NCI-H2227 (cell line): Measurements from ENCODE around the gene TMEM72.

Experiments
- DNase-seq: peaks from one replicate; lab custom pipeline; 2025; ENCODE audit not compliant: unreplicated experiment; lab: John Stamatoyannopoulos, UW

The TMEM72 gene

DNA sequence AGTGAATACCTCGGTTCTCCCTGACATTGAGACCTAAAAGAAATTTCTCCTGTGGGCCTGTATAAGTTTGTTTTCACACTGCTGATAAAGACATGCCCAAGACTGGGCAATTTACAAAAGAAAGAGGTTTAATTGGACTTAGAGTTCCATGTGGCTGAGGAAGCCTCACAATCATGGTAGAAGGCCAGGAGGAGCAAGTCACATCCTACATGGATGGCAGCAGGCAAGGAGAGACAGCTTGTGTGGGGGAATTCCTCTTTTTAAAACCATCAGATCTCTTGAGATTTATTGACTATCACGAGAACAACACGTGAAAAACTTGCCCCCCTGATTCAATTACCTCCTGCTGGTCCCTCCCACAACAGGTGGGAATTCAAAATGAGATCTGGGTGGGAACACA, 6.7 kb downstream of the TMEM72 start:
- no peak for DNase-seq

- DNase-seq, result no peak
Observed at GRCh38 chr10:44920252-44920651, 9.1 kb downstream of the TMEM72 start.

- DNase-seq, result no peak
Observed at GRCh38 chr10:44921061-44921460, 9.9 kb downstream of the TMEM72 start.

- no peak for DNase-seq
Observed at GRCh38 chr10:44921506-44921905, 10.4 kb downstream of the TMEM72 start.

- DNase-seq, result no peak
Observed at GRCh38 chr10:44922021-44922420, 10.9 kb downstream of the TMEM72 start.

- DNase-seq, result no peak
Observed at GRCh38 chr10:44922796-44923545, 11.8 kb downstream of the TMEM72 start.

- DNase-seq, result no peak
Observed at GRCh38 chr10:44923611-44924010, 12.5 kb downstream of the TMEM72 start.

DNA sequence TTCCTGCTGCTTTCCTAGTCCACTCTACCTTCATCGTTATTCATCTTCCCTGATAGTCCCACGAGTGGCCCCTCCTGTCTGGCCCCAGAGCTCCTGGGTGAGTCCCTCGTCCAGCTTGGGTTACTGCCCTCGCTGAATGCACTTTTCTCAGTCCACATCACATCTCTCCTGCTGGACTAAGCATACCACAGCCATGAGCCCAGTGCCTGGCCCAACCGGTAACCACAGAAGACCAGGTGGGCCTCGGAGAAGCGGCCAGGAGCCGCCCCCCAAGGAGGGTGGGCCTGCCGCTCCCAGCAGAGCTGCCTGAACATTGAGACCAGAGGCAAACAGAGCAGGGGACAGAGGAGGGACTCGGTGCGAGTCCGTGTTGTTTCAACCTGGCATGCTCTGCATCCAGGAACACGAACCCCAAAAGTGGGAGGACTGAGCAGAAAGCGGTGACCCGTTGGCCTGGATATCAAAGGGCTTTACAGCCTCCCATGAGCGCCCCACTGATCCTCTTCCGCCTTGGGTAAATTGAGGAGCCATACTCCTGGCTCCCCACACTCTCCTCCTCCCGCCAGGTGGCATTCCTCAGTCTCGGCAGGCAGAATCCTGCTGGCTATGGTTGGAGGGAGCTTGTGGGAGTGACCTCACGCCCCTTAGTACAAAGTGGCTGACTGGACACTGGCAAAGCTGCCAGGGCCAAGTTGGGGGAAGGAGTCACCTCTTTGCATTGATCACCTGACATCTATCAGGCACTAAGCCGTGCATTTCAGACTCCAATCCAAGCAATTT, 13.3 kb downstream of the TMEM72 start:
- no peak for DNase-seq

GRCh38 chr10:44925224-44925623, 14.1 kb downstream of the TMEM72 start:
- peak; percentile 4 for DNase-seq

GRCh38 chr10:44925811-44926750, 14.9 kb downstream of the TMEM72 start:
- DNase-seq, result no peak

- no peak for DNase-seq
Observed at GRCh38 chr10:44926751-44927351, 15.7 kb downstream of the TMEM72 start.

- no peak for DNase-seq
Observed at GRCh38 chr10:44927352-44927751, 16.2 kb downstream of the TMEM72 start.

DNA sequence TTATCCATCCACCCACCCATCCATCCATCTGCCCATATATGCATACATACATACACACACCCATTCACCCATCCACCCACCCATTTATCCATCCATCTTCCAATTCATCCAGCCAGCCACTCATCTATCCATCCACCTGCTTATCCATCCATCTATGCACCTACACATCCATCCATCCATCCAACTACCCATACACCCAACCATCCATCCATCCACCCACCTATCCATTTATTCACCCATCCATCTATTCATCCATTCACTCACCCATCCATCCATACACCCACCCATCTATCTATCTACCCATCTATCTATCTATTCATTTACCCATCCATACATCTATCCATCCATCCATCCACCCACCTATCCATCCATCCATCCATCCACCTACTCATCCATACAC, 17.3 kb downstream of the TMEM72 start:
- DNase-seq, result no peak

DNA sequence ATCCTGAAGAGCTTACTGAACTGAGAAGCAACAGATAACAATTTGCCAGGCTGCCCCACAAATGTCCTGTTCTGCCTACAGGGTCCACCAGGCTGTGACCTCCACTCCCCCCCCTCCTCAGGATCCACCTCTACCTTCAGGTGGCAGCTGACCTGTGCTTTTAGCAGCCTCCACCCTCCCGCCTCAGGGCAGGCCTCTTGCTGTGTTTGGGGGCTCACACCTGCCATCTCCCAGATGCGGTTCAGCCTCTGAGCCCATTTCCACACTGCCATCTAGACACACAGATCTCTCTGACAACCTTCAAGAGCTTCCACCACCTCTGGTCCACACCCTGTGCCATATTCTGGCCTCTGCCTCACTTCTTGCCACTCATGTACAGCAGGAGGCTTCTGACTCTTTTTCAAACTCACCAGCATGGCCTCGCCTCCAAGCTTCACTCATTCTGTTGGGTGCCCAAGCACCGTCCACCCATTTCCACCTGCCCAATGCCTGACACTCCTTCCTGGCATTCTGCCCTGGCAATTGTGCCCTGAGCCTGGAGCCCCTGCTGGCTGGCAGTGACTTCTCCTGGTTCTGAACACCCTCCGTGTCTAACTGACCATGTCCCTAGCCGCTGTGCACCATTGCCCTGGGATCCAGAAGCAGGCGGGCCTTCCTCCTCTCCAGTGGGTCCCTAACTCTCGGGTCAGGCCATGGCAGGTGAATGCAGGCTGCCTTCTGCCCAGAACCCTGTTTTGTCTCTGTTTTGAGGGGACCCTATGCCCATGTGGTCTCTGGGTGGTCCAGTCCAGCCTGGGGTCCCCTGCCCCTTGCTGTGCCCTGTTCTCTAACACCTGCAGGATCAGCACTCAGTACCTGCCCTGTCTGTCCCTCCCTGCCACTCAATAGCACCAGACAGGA, 18.5 kb downstream of the TMEM72 start:
- no peak for DNase-seq

DNA sequence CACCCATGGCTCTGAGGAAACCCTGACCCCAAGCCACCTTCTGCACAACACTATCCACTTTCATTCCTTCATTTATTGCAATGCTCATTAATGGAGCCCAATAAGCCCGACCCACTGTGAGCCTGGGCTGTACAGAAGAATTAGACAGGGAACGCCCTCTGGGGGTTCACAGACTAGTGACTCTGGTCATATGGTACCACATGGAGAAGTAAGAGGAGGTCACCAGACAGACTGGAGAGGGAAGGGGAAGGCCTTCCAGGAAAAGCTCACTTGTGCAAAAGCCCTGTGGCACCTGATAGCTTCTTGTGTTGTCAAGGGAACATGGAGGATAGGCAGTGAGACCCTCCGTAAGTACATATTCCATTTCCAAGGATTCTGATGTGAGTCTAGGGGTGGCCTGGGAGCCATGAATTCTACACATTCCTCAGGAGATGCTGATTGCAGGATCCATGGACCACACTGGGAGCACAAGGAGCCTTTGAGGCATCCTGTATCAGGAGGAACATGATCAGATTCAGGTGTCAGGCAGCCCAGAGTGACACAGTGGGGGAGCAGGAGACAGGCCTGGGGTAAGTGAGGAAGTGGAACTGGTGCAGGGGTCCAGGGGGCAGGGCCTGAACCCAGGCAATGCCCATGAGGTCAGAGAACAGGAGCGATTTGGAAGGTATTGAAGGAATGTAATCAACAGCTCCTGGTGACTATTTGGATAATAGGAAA, 19.9 kb downstream of the TMEM72 start:
- no peak for DNase-seq

DNA sequence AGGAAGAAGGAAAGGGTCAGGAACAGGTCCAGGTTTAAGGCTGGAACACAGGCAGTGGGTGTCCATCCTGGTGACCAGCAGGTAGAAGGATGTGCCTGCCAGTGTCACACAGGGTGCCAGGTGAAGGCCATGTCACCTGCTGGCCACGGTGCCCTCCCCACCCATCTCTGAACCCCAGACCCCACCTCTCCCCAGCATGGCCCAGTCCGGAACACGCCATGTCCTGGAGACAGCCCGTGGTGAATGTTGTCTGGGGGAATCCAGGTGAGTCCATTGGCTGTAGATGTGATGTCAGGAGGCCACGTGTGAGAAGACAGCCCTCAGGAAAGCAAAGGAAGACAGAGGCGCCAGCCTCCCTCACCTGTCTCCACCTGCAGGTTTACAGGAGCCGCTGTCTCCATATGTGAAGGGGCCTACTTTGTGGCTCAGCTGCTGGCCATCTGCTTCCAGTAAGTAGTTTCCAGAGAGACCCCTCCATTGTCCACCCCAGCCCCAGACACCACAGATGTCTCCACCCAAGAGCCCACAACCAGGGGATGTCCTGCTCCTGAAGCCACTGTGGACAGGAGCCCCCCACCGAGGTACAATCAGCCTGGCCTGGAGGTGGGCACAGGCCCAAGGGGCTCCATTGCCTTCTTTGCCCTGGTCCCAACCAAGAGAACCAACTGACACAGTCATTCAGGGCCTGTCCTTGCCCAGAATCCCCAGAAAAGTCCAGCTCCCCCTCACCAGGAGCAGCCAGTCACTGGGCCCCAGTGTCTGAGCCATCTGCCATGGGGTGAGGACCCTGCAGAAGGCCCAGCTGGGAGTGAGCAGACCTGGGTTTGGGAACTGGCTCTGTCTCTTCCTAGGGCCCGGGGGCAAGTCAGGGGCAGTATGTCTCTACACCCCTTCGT, 20.7 kb downstream of the TMEM72 start:
- no peak for DNase-seq

DNA sequence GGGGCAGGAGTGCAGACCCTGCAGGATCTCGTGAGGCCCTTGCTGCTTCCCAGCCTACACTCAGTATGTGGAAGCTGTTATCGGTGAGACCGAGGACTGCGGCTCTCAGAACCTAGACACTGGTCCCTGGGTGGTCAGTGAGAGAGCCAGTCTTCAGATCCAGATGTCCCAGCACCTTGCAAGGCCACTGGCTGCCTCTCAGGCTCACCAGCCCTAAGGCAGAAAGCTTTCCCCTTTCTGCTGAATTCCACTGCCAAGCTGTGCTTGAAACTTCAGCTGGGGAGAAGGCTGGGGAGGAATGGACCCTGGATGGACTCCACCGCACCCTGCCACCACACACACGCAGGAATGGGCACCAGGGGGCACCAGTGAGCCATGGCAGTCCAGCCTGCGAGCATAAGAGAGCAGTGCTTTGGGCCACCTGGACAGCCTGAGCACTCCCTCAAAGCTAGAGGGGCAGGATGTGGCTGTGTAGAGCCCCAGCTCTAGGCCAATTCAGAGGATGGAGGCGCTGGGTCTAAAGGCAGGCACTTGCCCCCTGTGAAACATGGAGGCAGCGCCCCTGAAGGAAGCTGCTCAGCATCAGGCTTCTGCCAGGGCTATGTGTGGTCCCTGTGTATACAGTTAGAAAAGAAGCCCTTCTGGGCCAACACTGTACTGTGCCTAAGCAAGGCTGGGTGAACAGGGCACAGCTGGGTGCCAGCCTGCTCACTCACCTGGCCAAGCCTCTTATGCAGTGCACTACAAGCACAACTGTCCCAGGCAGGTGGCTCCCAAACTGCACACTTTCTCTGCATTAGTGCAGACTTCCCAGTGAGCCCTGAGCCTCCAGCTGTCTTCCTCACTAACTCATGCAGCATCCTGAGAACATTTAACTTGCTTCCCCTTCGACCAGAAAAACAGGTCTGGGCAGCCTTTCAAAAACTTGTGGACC, 21.6 kb downstream of the TMEM72 start:
- DNase-seq, result peak; percentile 4
